Mammary epithelial cell (primary cell): ENCODE data around the gene CCDC92B.

Experiments used
- CTCF ChIP-seq, 2 donors: IDR thresholded peaks in 1 of 2; conservative IDR thresholded peaks in 1 of 2; 2 replicates each; pipeline ENCODE4 v1.5.1; 2011 to 2012; ENCODE audit warnings: inconsistent platforms in 2 of 2, low read length in 2 of 2, mild to moderate bottlenecking in 2 of 2, control low read depth in 1 of 2, low read depth in 1 of 2; ENCODE audit not compliant: insufficient read depth in 1 of 2; ENCODE audit errors: extremely low read depth in 1 of 2
- EZH2 ChIP-seq: IDR thresholded peaks from 2 replicates; pipeline ENCODE4 v1.6.1; 2012; ENCODE audit warnings: low read length, inconsistent platforms, borderline replicate concordance

- no peak for TF ChIP-seq CTCF (conservative IDR thresholded peaks at IDR 0.05 in 1 of 2, IDR thresholded peaks at IDR 0.05 in 1 of 2; ENCODE audit: extremely low read depth in 1 of 2, insufficient read depth in 1 of 2, low read depth in 1 of 2, low read length in 2 of 2)
- no peak for TF ChIP-seq EZH2
Measured at GRCh38 chr17:2721603-2722002, 27.8 kb downstream of the CCDC92B start.
